CD8-positive, alpha-beta memory T cell (primary cell): ENCODE measurements around the gene TNIP2. TPM values are rescaled to one million over a fixed set of nuclear protein-coding genes. Genes with fewer than 3 reads are reported as not detected.
A peak's percentile ranks its signal among the peaks of the same experiment; 100 is the strongest.
"Not testable (repeated sequence)": the region's sequence is repeated elsewhere in the genome, so short reads cannot be mapped to it uniquely, and the experiment has no call there.

Experiments used
- CTCF ChIA-PET: fragments of 350-600 bp; sonication (Branson Sonifier 250); formaldehyde crosslinking; loops from one replicate; lab custom pipeline; 2021; ENCODE audit warnings: antibody characterized with exemption; lab: Charles Lee
- POLR2A ChIA-PET: fragments of 350-600 bp; sonication (Branson Sonifier 250); formaldehyde crosslinking; loops from one replicate; lab custom pipeline; 2021; ENCODE audit warnings: antibody characterized with exemption; lab: Charles Lee
- DNase-seq, 5 donors: peaks; one replicate each; pipeline versions ENCODE4 v3.0.0 to v3.0.0-alpha.2; 2020 to 2022; ENCODE audit warnings: mixed read lengths in 1 of 5
- H3K27ac ChIP-seq: one replicate; pipeline ENCODE4 v1.7.0; 2013; ENCODE audit warnings: low read depth, mild to moderate bottlenecking, low read length, moderate library complexity
- H3K27me3 ChIP-seq: 2 replicates; pipeline ENCODE4 v1.7.0; 2013; ENCODE audit warnings: low read length, mild to moderate bottlenecking; ENCODE audit not compliant: insufficient read depth, poor library complexity, severe bottlenecking
- H3K36me3 ChIP-seq: 2 replicates; pipeline ENCODE4 v1.7.0; 2013; ENCODE audit warnings: mild to moderate bottlenecking, low read length, moderate library complexity; ENCODE audit not compliant: insufficient read depth
- H3K4me1 ChIP-seq: 2 replicates; pipeline ENCODE4 v1.7.0; 2013; ENCODE audit warnings: mild to moderate bottlenecking, low read length, moderate library complexity; ENCODE audit not compliant: insufficient read depth
- H3K4me3 ChIP-seq: 2 replicates; pipeline ENCODE4 v1.7.0; 2013; ENCODE audit warnings: mild to moderate bottlenecking, low read length
- H3K9me3 ChIP-seq: 2 replicates; pipeline ENCODE4 v1.7.0; 2013; ENCODE audit warnings: mild to moderate bottlenecking, low read length
- H3K27ac Mint-ChIP-seq, 8 donors: one replicate each; pipeline ENCODE4 v1.8.0; 2020 to 2021; ENCODE audit warnings: mixed read lengths in 8 of 8, mild to moderate bottlenecking in 6 of 8, inconsistent platforms in 3 of 8, moderate library complexity in 3 of 8
- H3K27me3 Mint-ChIP-seq, 2 donors: one replicate each; pipeline ENCODE4 v1.8.0; 2020 to 2021; ENCODE audit warnings: mixed read lengths in 2 of 2, mild to moderate bottlenecking in 1 of 2, moderate library complexity in 1 of 2
- H3K36me3 Mint-ChIP-seq, 3 donors: one replicate each; pipeline ENCODE4 v1.8.0; 2020 to 2021; ENCODE audit warnings: mixed read lengths in 3 of 3, inconsistent platforms in 1 of 3, mild to moderate bottlenecking in 1 of 3
- H3K4me1 Mint-ChIP-seq, 3 donors: one replicate each; pipeline ENCODE4 v1.8.0; 2020 to 2021; ENCODE audit warnings: mixed read lengths in 3 of 3, inconsistent platforms in 1 of 3, mild to moderate bottlenecking in 1 of 3
- H3K4me3 Mint-ChIP-seq, 7 donors: one replicate each; pipeline ENCODE4 v1.8.0; 2020 to 2021; ENCODE audit warnings: mixed read lengths in 7 of 7, mild to moderate bottlenecking in 6 of 7, moderate library complexity in 4 of 7, inconsistent platforms in 2 of 7
- H3K9me3 Mint-ChIP-seq, 5 donors: one replicate each; pipeline ENCODE4 v1.8.0; 2020 to 2022; ENCODE audit warnings: mixed read lengths in 5 of 5, mild to moderate bottlenecking in 3 of 5, moderate library complexity in 2 of 5, inconsistent platforms in 1 of 5
- polyA plus RNA-seq: library from polyadenylated mRNA; unstranded; fragments of 300-500 nt; fragmentation: Illumina TruSeq; gene quantifications from one replicate; pipeline ENCODE4 v1.2.3, GENCODE V29; 2021
- total RNA-seq, 2 experiments: library from RNA; stranded (reverse); gene quantifications; one replicate each; pipeline ENCODE4 v1.2.3, GENCODE V29; 2021

The TNIP2 gene
- total and polyA plus RNA-seq, 3 experiments from 2014 or later: 57.4 to 92.3 (median 87.7) TPM

- Histone ChIP-seq H3K4me3 (no peak overlapping the region), H3K36me3 (peaks cover 10% of the 10 kb centered on the region), H3K27me3 (no peaks in the 10 kb centered on the region), H3K9me3 (peaks cover 6% of the 10 kb centered on the region), H3K4me1 (no peaks in the 10 kb centered on the region), H3K27ac (no peak overlapping the region)
- CTCF ChIA-PET: no interaction called here
- Mint-ChIP-seq H3K27me3 (no peaks in the 10 kb centered on the region), H3K4me1 (peaks cover 0 to 3% (median 0%) of the 10 kb centered on the region in 3 donors), H3K36me3 (peaks cover 13 to 51% (median 31%) of the 10 kb centered on the region in 3 donors), H3K27ac (peak overlapping the region in 4 of 8 donors; percentile 33 to 82 (median 60)), H3K4me3 (peak overlapping the region in 1 of 7 donors; percentile 75), H3K9me3 (peaks cover 2 to 16% (median 13%) of the 10 kb centered on the region in 5 donors)
- POLR2A ChIA-PET: no interaction called here
- no peak for DNase-seq
Measured at GRCh38 chr4:2733001-2733843, 22.9 kb downstream of the TNIP2 start.

- Histone ChIP-seq H3K36me3 (peaks cover 10% of the 10 kb centered on the region), H3K9me3 (peaks cover 6% of the 10 kb centered on the region), H3K4me1 (no peaks in the 10 kb centered on the region), H3K27me3 (no peaks in the 10 kb centered on the region), H3K4me3 (no peak overlapping the region), H3K27ac (no peak overlapping the region)
- no peak for DNase-seq
- Mint-ChIP-seq H3K36me3 (peaks cover 13 to 53% (median 31%) of the 10 kb centered on the region in 3 donors), H3K4me3 (no peak overlapping the region), H3K4me1 (peaks cover 0 to 3% (median 0%) of the 10 kb centered on the region in 3 donors), H3K27ac (peak overlapping the region in 1 of 8 donors; percentile 80), H3K27me3 (no peaks in the 10 kb centered on the region), H3K9me3 (peaks cover 2 to 16% (median 13%) of the 10 kb centered on the region in 5 donors)
- POLR2A ChIA-PET: no interaction called here
- CTCF ChIA-PET: no interaction called here
Measured at GRCh38 chr4:2732526-2732925, 23.6 kb downstream of the TNIP2 start.

GRCh38 chr4:2731907-2732317 is 24.2 kb downstream of the TNIP2 start:
- peak overlapping the region in 1 of 7 donors; percentile 18 for H3K4me3 Mint-ChIP-seq
- Histone ChIP-seq H3K4me3 (no peak overlapping the region), H3K36me3 (peaks cover 10% of the 10 kb centered on the region), H3K9me3 (peaks cover 6% of the 10 kb centered on the region), H3K27ac (no peak overlapping the region), H3K4me1 (no peaks in the 10 kb centered on the region), H3K27me3 (no peaks in the 10 kb centered on the region)
- CTCF ChIA-PET: interaction anchor here (1.8 kb wide), 1 partner anchor 32 kb away, joined by 6 read pairs; no protein-coding TSS in a partner anchor
- POLR2A ChIA-PET: no interaction called here
- DNase-seq: no peak
- peaks cover 0 to 3% (median 0%) of the 10 kb centered on the region in 3 donors for H3K4me1 Mint-ChIP-seq
- H3K9me3 Mint-ChIP-seq: peaks cover 2 to 16% (median 13%) of the 10 kb centered on the region in 5 donors
- H3K27ac Mint-ChIP-seq: no peak overlapping the region
- H3K27me3 Mint-ChIP-seq: no peaks in the 10 kb centered on the region
- peaks cover 13 to 56% (median 31%) of the 10 kb centered on the region in 3 donors for H3K36me3 Mint-ChIP-seq

- Mint-ChIP-seq H3K36me3 (peaks cover 6 to 53% (median 11%) of the 10 kb centered on the region in 3 donors), H3K9me3 (peaks cover 0 to under 1% (median 0%) of the 10 kb centered on the region in 5 donors), H3K27me3 (no peaks in the 10 kb centered on the region), H3K4me3 (no peak overlapping the region), H3K4me1 (peaks cover 1 to 2% (median 2%) of the 10 kb centered on the region in 3 donors), H3K27ac (peak overlapping the region in 1 of 8 donors; percentile 63)
- peaks cover 10% of the 10 kb centered on the region for H3K36me3 ChIP-seq
- POLR2A ChIA-PET: no interaction called here
- H3K27me3 ChIP-seq: no peaks in the 10 kb centered on the region
- no peaks in the 10 kb centered on the region for H3K4me1 ChIP-seq
- H3K4me3 ChIP-seq: no peak overlapping the region
- DNase-seq: no peak
- H3K27ac ChIP-seq: no peak overlapping the region
- no peaks in the 10 kb centered on the region for H3K9me3 ChIP-seq
- CTCF ChIA-PET: interaction anchor here (1.9 kb wide), 1 partner anchor 27 kb away, joined by 4 read pairs; the partner anchor contains the start of gene TNIP2
Measured at GRCh38 chr4:2729533-2729875, 26.6 kb downstream of the TNIP2 start.

GRCh38 chr4:2728806-2729532 is 27.2 kb downstream of the TNIP2 start:
- CTCF ChIA-PET: no interaction called here

GRCh38 chr4:2728221-2728620 is 27.9 kb downstream of the TNIP2 start:
- H3K27me3 Mint-ChIP-seq: no peaks in the 10 kb centered on the region
- no peak overlapping the region for H3K27ac ChIP-seq
- peaks cover 7% of the 10 kb centered on the region for H3K4me1 ChIP-seq
- H3K27me3 ChIP-seq: no peaks in the 10 kb centered on the region
- ChIA-PET POLR2A (interaction anchor here (0.6 to 0.7 kb wide), 2 partner anchors 84 to 1663 kb away, joined by 3 read pairs; no protein-coding TSS in a partner anchor), CTCF (interaction anchor here (1.0 kb wide), 1 partner anchor 234 kb away, joined by 3 read pairs; no protein-coding TSS in a partner anchor)
- no peaks in the 10 kb centered on the region for H3K9me3 Mint-ChIP-seq
- no peak for DNase-seq
- H3K4me1 Mint-ChIP-seq: peaks cover 9 to 15% (median 11%) of the 10 kb centered on the region in 3 donors
- peaks cover 10% of the 10 kb centered on the region for H3K36me3 ChIP-seq
- H3K4me3 Mint-ChIP-seq: no peak overlapping the region
- H3K27ac Mint-ChIP-seq: no peak overlapping the region
- H3K9me3 ChIP-seq: no peaks in the 10 kb centered on the region
- H3K4me3 ChIP-seq: no peak overlapping the region
- H3K36me3 Mint-ChIP-seq: peaks cover 6 to 49% (median 9%) of the 10 kb centered on the region in 3 donors

More at GRCh38 chr4:2728806-2729532, 27.2 kb downstream of the TNIP2 start:
- Histone ChIP-seq H3K27me3 (no peaks in the 10 kb centered on the region), H3K27ac (no peak overlapping the region), H3K4me3 (no peak overlapping the region), H3K9me3 (no peaks in the 10 kb centered on the region), H3K4me1 (no peaks in the 10 kb centered on the region), H3K36me3 (peaks cover 10% of the 10 kb centered on the region)
- H3K36me3 Mint-ChIP-seq: peaks cover 6 to 52% (median 9%) of the 10 kb centered on the region in 3 donors
- DNase-seq: no peak
- peaks cover 5 to 7% (median 6%) of the 10 kb centered on the region in 3 donors for H3K4me1 Mint-ChIP-seq
- no peak overlapping the region for H3K4me3 Mint-ChIP-seq
- H3K27ac Mint-ChIP-seq: peak overlapping the region in 2 of 8 donors; percentile 14 to 63
- POLR2A ChIA-PET: interaction anchor here (0.7 kb wide), 1 partner anchor 83 kb away, joined by 3 read pairs; no protein-coding TSS in a partner anchor
- H3K9me3 Mint-ChIP-seq: no peaks in the 10 kb centered on the region
- H3K27me3 Mint-ChIP-seq: no peaks in the 10 kb centered on the region

GRCh38 chr4:2726881-2727280 is 29.3 kb downstream of the TNIP2 start:
- POLR2A ChIA-PET: interaction anchor here (0.7 kb wide), 1 partner anchor 486 kb away, joined by 6 read pairs; no protein-coding TSS in a partner anchor
- H3K9me3 Mint-ChIP-seq, H3K27me3 Mint-ChIP-seq, H3K9me3 ChIP-seq, H3K27me3 ChIP-seq, DNase-seq, H3K27ac ChIP-seq, CTCF ChIA-PET, H3K4me1 ChIP-seq, H3K4me3 ChIP-seq, H3K27ac Mint-ChIP-seq, H3K4me3 Mint-ChIP-seq: not testable (repeated sequence)
- peaks cover 12 to 22% (median 15%) of the 10 kb centered on the region in 3 donors for H3K4me1 Mint-ChIP-seq
- peaks cover 12% of the 10 kb centered on the region for H3K36me3 ChIP-seq
- H3K36me3 Mint-ChIP-seq: peaks cover 0 to 42% (median 6%) of the 10 kb centered on the region in 3 donors
